Loucy (cell line): ENCODE results near the gene CLEC4F.

Experiments
- EZH2phosphoT487 ChIP-seq: fragments of 200-600 bp; IDR thresholded peaks from 2 replicates; pipeline ENCODE4 v1.6.1; 2018; ENCODE audit warnings: antibody characterized with exemption, mild to moderate bottlenecking, moderate library complexity, borderline replicate concordance
- TF ChIP-seq, protein P1 (sequence below): fragments of 200-600 bp; sonication (generic); conservative IDR thresholded peaks from 2 replicates; pipeline ENCODE4 v1.5.1; 2014; ENCODE audit warnings: mild to moderate bottlenecking, antibody characterized with exemption, low read length

DNA sequence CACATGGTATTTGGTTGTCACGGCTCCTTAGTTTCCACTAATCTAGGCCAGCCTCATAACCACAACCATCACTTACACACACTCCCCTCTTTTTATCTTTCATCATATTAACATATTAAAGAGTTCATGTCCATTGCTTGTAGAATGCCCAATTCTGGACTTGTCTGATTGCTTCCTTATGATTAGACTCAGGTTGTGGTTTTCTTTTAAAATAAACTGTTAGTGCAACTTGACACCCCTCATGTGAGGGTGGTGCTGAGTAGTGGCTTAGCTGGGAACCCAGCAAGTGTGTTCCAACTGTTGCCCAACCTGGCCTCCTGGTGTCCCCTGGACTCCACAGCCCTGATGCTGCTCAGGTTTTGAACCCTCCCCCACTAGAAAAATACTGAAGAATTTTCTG, 35.3 kb upstream of the CLEC4F start:
- TF ChIP-seq, protein P1, sequence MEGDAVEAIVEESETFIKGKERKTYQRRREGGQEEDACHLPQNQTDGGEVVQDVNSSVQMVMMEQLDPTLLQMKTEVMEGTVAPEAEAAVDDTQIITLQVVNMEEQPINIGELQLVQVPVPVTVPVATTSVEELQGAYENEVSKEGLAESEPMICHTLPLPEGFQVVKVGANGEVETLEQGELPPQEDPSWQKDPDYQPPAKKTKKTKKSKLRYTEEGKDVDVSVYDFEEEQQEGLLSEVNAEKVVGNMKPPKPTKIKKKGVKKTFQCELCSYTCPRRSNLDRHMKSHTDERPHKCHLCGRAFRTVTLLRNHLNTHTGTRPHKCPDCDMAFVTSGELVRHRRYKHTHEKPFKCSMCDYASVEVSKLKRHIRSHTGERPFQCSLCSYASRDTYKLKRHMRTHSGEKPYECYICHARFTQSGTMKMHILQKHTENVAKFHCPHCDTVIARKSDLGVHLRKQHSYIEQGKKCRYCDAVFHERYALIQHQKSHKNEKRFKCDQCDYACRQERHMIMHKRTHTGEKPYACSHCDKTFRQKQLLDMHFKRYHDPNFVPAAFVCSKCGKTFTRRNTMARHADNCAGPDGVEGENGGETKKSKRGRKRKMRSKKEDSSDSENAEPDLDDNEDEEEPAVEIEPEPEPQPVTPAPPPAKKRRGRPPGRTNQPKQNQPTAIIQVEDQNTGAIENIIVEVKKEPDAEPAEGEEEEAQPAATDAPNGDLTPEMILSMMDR: no peak
- peak; percentile 81 for TF ChIP-seq EZH2phosphoT487
